Mucosa of rectum (tissue), 2 donors: ENCODE measurements around the gene TOGARAM2.
"Not testable (repeated sequence)": the region's sequence is repeated elsewhere in the genome, so short reads cannot be mapped to it uniquely, and the experiment has no call there.

Experiments
- H3K27ac ChIP-seq, 2 donors: one replicate each; pipeline ENCODE4 v1.7.0; 2013; ENCODE audit warnings: inconsistent platforms in 2 of 2, low read depth in 2 of 2, low read length in 2 of 2
- H3K27me3 ChIP-seq, 2 donors: one replicate each; pipeline ENCODE4 v1.7.0; 2013; ENCODE audit warnings: low read length in 2 of 2; ENCODE audit not compliant: control insufficient read depth in 2 of 2, insufficient read depth in 2 of 2
- H3K36me3 ChIP-seq, 2 donors: one replicate each; pipeline ENCODE4 v1.7.0; 2013; ENCODE audit warnings: low read length in 2 of 2; ENCODE audit not compliant: control insufficient read depth in 2 of 2, insufficient read depth in 2 of 2
- H3K4me1 ChIP-seq, 2 donors: one replicate each; pipeline ENCODE4 v1.7.0; 2013; ENCODE audit warnings: low read length in 2 of 2, mild to moderate bottlenecking in 1 of 2; ENCODE audit not compliant: control insufficient read depth in 2 of 2, insufficient read depth in 2 of 2
- H3K4me3 ChIP-seq, 2 donors: one replicate each; pipeline ENCODE4 v1.7.0; 2013; ENCODE audit warnings: low read length in 2 of 2
- H3K9ac ChIP-seq, 2 donors: one replicate each; pipeline ENCODE4 v1.7.0; 2013; ENCODE audit warnings: low read length in 2 of 2, low read depth in 1 of 2, mild to moderate bottlenecking in 1 of 2
- H3K9me3 ChIP-seq, 2 donors: one replicate each; pipeline ENCODE4 v1.7.0; 2013; ENCODE audit warnings: low read length in 2 of 2; ENCODE audit not compliant: control insufficient read depth in 2 of 2
- donor health status: healthy.
- donor health status: Normal muscosa, but diverticular disease.

The TOGARAM2 gene

GRCh38 chr2:28975671-28976070 lies 5.4 kb upstream of the TOGARAM2 start:
- no peaks in the 10 kb centered on the region for H3K4me1 ChIP-seq
- no peak overlapping the region for H3K27ac ChIP-seq
- no peaks in the 10 kb centered on the region for H3K27me3 ChIP-seq
- H3K4me3 ChIP-seq = no peak overlapping the region
- no peaks in the 10 kb centered on the region for H3K36me3 ChIP-seq
- H3K9ac ChIP-seq = no peak overlapping the region
- H3K9me3 ChIP-seq = no peaks in the 10 kb centered on the region

- no peak overlapping the region for H3K9ac ChIP-seq
- no peaks in the 10 kb centered on the region for H3K27me3 ChIP-seq
- no peaks in the 10 kb centered on the region for H3K4me1 ChIP-seq
- H3K36me3 ChIP-seq = no peaks in the 10 kb centered on the region
- no peaks in the 10 kb centered on the region for H3K9me3 ChIP-seq
- no peak overlapping the region for H3K4me3 ChIP-seq
- no peak overlapping the region for H3K27ac ChIP-seq
These were observed 4.5 kb upstream of the TOGARAM2 start for GRCh38 chr2:28976584-28976983.

- Histone ChIP-seq H3K9me3 (no peaks in the 10 kb centered on the region), H3K27ac (no peak overlapping the region)
These were observed 3.8 kb upstream of the TOGARAM2 start for GRCh38 chr2:28977176-28977875.

GRCh38 chr2:28978001-28978400 lies 3.1 kb upstream of the TOGARAM2 start:
- not testable (repeated sequence) for H3K4me1 ChIP-seq, H3K9ac ChIP-seq, H3K27ac ChIP-seq, H3K9me3 ChIP-seq, H3K4me3 ChIP-seq, H3K27me3 ChIP-seq, H3K36me3 ChIP-seq

More at GRCh38 chr2:28977176-28977875, 3.8 kb upstream of the TOGARAM2 start:
- no peaks in the 10 kb centered on the region for H3K27me3 ChIP-seq
- no peaks in the 10 kb centered on the region for H3K4me1 ChIP-seq
- H3K36me3 ChIP-seq = no peaks in the 10 kb centered on the region
- no peak overlapping the region for H3K4me3 ChIP-seq
- H3K9ac ChIP-seq = no peak overlapping the region

GRCh38 chr2:28978606-28979005 lies 2.5 kb upstream of the TOGARAM2 start:
- no peaks in the 10 kb centered on the region for H3K27me3 ChIP-seq
- H3K9ac ChIP-seq = no peak overlapping the region
- no peaks in the 10 kb centered on the region for H3K36me3 ChIP-seq
- H3K4me3 ChIP-seq = no peak overlapping the region
- H3K9me3 ChIP-seq = no peaks in the 10 kb centered on the region
- H3K4me1 ChIP-seq = no peaks in the 10 kb centered on the region
- H3K27ac ChIP-seq = no peak overlapping the region

GRCh38 chr2:28979041-28979440 lies 2.1 kb upstream of the TOGARAM2 start:
- Histone ChIP-seq H3K9me3 (no peaks in the 10 kb centered on the region), H3K27me3 (no peaks in the 10 kb centered on the region), H3K4me1 (no peaks in the 10 kb centered on the region), H3K36me3 (no peaks in the 10 kb centered on the region), H3K9ac (no peak overlapping the region), H3K27ac (no peak overlapping the region), H3K4me3 (no peak overlapping the region)

- Histone ChIP-seq H3K27ac (no peak overlapping the region), H3K4me3 (no peak overlapping the region), H3K36me3 (no peaks in the 10 kb centered on the region), H3K9ac (no peak overlapping the region), H3K27me3 (no peaks in the 10 kb centered on the region), H3K9me3 (no peaks in the 10 kb centered on the region), H3K4me1 (no peaks in the 10 kb centered on the region)
These were observed 1.3 kb upstream of the TOGARAM2 start for GRCh38 chr2:28979576-28980366.

GRCh38 chr2:28980368-28981015 lies 606 bp upstream of the TOGARAM2 start:
- Histone ChIP-seq H3K4me1 (no peaks in the 10 kb centered on the region), H3K27me3 (no peaks in the 10 kb centered on the region), H3K9me3 (no peaks in the 10 kb centered on the region), H3K9ac (no peak overlapping the region), H3K4me3 (no peak overlapping the region), H3K27ac (peak overlapping the region in 1 of 2 donors; percentile 29), H3K36me3 (no peaks in the 10 kb centered on the region)

GRCh38 chr2:28981620-28982376 lies 700 bp downstream of the TOGARAM2 start:
- Histone ChIP-seq H3K27ac (peak overlapping the region; percentile 29 to 49), H3K36me3 (no peaks in the 10 kb centered on the region), H3K27me3 (no peaks in the 10 kb centered on the region), H3K4me1 (no peaks in the 10 kb centered on the region), H3K9ac (peak overlapping the region in 1 of 2 donors; percentile 3), H3K4me3 (no peak overlapping the region), H3K9me3 (no peaks in the 10 kb centered on the region)
